ENCODE data around the gene CFHR5.
"Not testable (repeated sequence)": the region's sequence is repeated elsewhere in the genome, so short reads cannot be mapped to it uniquely, and the experiment has no call there.

The CFHR5 gene

DNA sequence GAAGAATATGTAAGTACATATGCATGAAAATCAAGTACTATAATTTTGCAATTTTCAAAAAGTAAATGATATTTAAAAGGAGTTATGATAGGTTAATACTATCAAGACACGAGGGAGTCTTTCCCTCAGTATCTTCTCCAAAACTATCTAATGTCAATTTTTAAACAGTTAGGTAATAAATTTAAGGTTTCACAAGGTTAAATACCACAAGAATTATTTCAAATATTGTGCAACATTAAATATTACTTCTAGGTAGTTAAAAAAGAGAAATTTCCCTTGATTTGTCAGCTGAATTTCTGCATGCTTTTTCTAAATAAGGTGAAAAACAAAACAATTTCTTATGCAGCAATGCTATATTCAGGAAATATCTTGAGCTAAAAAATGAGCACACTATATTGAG lies 3.5 kb downstream of the CFHR5 start:
- Histone ChIP-seq H3K27ac (ENCODE audit: low read depth, low read length) (no peak overlapping the region), H3K4me3 (ENCODE audit: low read depth, low read length) (no peak overlapping the region), H3K27me3 (ENCODE audit: control insufficient read depth, insufficient read depth, low read length) (no peaks in the 10 kb centered on the region), H3K9me3 (ENCODE audit: control insufficient read depth, insufficient read depth, low read depth, low read length) (no peaks in the 10 kb centered on the region), H3K4me1 (ENCODE audit: control insufficient read depth, insufficient read depth, low read length) (no peaks in the 10 kb centered on the region), H3K36me3 (ENCODE audit: control insufficient read depth, insufficient read depth, low read length) (no peaks in the 10 kb centered on the region), H3K9ac (ENCODE audit: low read length) (no peak overlapping the region)

DNA sequence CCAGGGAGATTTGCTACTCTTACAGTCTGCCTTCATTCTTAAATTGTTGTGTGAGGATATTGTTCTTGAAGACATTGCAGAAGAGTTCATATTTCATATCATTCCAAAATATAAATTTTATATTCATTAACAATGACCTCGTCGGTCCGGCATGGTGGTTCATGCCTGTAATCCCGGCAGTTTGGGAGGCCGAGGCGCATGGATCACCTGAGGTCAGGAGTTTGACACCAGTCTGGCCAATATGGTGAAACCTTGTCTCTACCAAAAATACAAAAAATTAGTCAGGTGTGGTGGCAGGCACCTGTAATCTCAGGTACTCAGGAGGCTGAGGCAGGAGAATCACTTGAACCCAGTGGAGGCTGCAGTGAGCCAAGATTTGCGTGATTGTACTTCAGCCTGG lies 4.9 kb downstream of the CFHR5 start:
- not testable (repeated sequence) for H3K4me3 ChIP-seq (ENCODE audit: low read depth, low read length); H3K4me1 ChIP-seq (ENCODE audit: control insufficient read depth, insufficient read depth, low read length); H3K27ac ChIP-seq (ENCODE audit: low read depth, low read length); H3K27me3 ChIP-seq (ENCODE audit: control insufficient read depth, insufficient read depth, low read length); H3K36me3 ChIP-seq (ENCODE audit: control insufficient read depth, insufficient read depth, low read length); H3K9ac ChIP-seq (ENCODE audit: low read length); H3K9me3 ChIP-seq (ENCODE audit: control insufficient read depth, insufficient read depth, low read depth, low read length)

DNA sequence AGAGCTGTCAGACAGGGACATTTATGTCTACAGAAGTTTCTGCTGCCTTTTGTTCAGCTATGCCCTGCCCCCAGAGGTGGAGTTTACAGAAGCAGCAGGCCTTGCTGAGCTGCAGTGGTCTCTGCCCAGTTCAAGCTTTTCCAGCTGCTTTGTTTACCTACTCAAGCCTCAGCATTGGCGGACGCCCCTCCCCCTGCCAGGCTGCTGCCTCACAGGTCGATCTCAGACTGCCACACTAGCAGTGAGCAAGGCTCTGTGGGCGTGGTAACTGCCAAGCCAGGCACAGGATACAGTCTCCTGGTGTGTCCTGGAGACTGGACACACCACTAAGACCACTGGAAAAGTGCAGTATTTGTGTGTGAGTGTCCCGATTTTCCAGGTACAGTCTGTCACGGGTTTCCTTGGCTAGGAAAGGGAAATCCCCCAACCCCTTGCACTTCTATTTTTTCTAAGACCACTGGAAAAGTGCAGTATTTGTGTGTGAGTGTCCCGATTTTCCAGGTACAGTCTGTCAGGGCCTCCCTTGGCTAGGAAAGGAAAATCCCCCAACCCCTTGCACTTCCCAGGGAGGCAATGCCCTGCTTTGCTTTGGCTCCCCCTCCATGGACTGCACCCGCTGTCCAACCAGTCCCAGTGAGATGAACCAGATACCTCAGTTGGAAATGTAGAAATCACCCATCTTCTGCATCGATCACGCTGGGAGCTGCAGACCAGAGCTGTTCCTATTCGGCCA lies 14.7 kb downstream of the CFHR5 start:
- H3K4me3 ChIP-seq (ENCODE audit: low read depth, low read length) = peak overlapping the region; percentile 45
- H3K9me3 ChIP-seq (ENCODE audit: control insufficient read depth, insufficient read depth, low read depth, low read length); H3K36me3 ChIP-seq (ENCODE audit: control insufficient read depth, insufficient read depth, low read length); H3K27me3 ChIP-seq (ENCODE audit: control insufficient read depth, insufficient read depth, low read length): not testable (repeated sequence)
- peak overlapping the region; percentile 50 for H3K9ac ChIP-seq (ENCODE audit: low read length)
- H3K27ac ChIP-seq (ENCODE audit: low read depth, low read length) = 0 out of 2 replicates have a peak overlapping the region, but pooled peaks have one; percentile 48
- H3K4me1 ChIP-seq (ENCODE audit: control insufficient read depth, insufficient read depth, low read length) = peaks cover 12% of the 10 kb centered on the region

DNA sequence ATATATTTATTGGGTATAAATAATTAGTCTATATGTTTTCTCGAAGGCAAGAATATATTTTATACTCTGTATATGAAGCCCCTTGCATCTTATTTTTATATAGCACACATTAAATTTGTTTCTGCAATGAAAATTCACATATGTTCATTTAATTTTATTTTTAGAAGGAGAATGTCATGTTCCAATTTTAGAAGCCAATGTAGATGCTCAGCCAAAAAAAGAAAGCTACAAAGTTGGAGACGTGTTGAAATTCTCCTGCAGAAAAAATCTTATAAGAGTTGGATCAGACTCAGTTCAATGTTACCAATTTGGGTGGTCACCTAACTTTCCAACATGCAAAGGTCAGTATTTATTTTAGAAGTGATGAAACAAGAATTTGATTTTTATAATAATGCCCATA lies 16.6 kb downstream of the CFHR5 start:
- no peak overlapping the region for H3K9ac ChIP-seq (ENCODE audit: low read length)
- H3K27ac ChIP-seq (ENCODE audit: low read depth, low read length) = no peak overlapping the region
- H3K4me3 ChIP-seq (ENCODE audit: low read depth, low read length) = no peak overlapping the region
- no peaks in the 10 kb centered on the region for H3K9me3 ChIP-seq (ENCODE audit: control insufficient read depth, insufficient read depth, low read depth, low read length)
- H3K27me3 ChIP-seq (ENCODE audit: control insufficient read depth, insufficient read depth, low read length) = no peaks in the 10 kb centered on the region
- peaks cover 12% of the 10 kb centered on the region for H3K4me1 ChIP-seq (ENCODE audit: control insufficient read depth, insufficient read depth, low read length)
- no peaks in the 10 kb centered on the region for H3K36me3 ChIP-seq (ENCODE audit: control insufficient read depth, insufficient read depth, low read length)

DNA sequence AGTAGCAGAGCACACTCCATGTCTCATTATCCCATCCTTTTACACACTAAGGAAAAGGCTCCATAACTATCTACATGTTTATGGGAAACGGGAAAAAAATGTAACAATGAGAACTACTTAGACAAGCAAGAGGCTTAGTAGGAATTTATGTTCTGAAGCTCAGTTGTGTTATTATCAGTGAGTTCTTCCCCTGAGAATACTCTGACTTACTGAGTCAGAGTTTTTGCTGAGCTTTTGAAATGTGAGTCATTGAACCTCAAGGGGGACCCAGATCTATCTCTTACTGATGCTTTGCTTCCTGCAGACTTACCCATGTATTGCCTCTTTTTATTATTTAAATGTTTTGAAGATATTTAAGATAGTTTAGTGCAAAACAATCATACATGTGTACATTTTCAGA lies 20.1 kb downstream of the CFHR5 start:
- Histone ChIP-seq H3K27me3 (ENCODE audit: control insufficient read depth, insufficient read depth, low read length) (no peaks in the 10 kb centered on the region), H3K9ac (ENCODE audit: low read length) (no peak overlapping the region), H3K4me3 (ENCODE audit: low read depth, low read length) (no peak overlapping the region), H3K4me1 (ENCODE audit: control insufficient read depth, insufficient read depth, low read length) (peaks cover 3% of the 10 kb centered on the region), H3K36me3 (ENCODE audit: control insufficient read depth, insufficient read depth, low read length) (no peaks in the 10 kb centered on the region), H3K9me3 (ENCODE audit: control insufficient read depth, insufficient read depth, low read depth, low read length) (no peaks in the 10 kb centered on the region), H3K27ac (ENCODE audit: low read depth, low read length) (no peak overlapping the region)

DNA sequence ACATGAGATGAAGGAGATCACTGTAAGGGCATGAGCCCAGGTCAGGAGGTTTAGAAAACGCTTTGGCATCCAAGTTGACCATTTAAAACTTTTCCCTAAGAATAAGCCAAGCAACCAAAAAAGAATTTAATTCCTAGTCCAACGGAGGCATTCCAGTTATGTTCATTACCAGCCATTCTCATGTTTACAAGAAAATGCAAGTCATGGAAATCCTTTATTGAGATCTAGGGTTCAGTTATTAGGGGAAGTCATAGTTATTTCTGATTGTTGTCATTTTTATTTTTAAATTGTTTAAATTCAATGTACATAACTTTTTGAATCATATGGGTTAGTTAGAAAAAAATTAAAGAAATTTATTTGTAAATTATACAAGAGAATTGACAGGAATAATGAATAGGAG lies 24.5 kb downstream of the CFHR5 start:
- Histone ChIP-seq H3K4me3 (ENCODE audit: low read depth, low read length) (no peak overlapping the region), H3K9me3 (ENCODE audit: control insufficient read depth, insufficient read depth, low read depth, low read length) (no peaks in the 10 kb centered on the region), H3K4me1 (ENCODE audit: control insufficient read depth, insufficient read depth, low read length) (no peaks in the 10 kb centered on the region), H3K9ac (ENCODE audit: low read length) (no peak overlapping the region), H3K27ac (ENCODE audit: low read depth, low read length) (no peak overlapping the region), H3K36me3 (ENCODE audit: control insufficient read depth, insufficient read depth, low read length) (no peaks in the 10 kb centered on the region), H3K27me3 (ENCODE audit: control insufficient read depth, insufficient read depth, low read length) (no peaks in the 10 kb centered on the region)

DNA sequence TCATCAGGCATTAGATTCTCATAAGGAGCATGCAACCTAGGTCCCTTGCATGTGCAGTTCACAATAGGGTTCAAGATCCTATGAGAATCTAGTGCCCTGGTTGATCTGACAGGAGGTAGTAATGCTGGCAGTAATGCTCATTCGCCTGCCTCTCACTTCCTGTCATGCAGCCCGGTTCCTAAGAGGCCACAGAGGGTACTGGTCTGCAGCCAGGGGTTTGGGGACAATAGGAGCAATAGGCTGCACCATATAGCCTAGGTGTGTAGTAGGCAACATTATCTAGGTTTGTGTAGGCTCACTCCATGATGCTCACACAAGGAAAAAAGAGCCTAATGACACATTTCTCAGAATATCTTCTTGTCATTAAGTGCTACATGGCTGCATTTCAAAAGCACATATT lies 25.8 kb downstream of the CFHR5 start:
- H3K27ac ChIP-seq (ENCODE audit: low read depth, low read length) = no peak overlapping the region
- no peak overlapping the region for H3K4me3 ChIP-seq (ENCODE audit: low read depth, low read length)
- no peaks in the 10 kb centered on the region for H3K27me3 ChIP-seq (ENCODE audit: control insufficient read depth, insufficient read depth, low read length)
- no peaks in the 10 kb centered on the region for H3K36me3 ChIP-seq (ENCODE audit: control insufficient read depth, insufficient read depth, low read length)
- H3K9me3 ChIP-seq (ENCODE audit: control insufficient read depth, insufficient read depth, low read depth, low read length) = no peaks in the 10 kb centered on the region
- H3K4me1 ChIP-seq (ENCODE audit: control insufficient read depth, insufficient read depth, low read length) = no peaks in the 10 kb centered on the region
- H3K9ac ChIP-seq (ENCODE audit: low read length) = no peak overlapping the region

DNA sequence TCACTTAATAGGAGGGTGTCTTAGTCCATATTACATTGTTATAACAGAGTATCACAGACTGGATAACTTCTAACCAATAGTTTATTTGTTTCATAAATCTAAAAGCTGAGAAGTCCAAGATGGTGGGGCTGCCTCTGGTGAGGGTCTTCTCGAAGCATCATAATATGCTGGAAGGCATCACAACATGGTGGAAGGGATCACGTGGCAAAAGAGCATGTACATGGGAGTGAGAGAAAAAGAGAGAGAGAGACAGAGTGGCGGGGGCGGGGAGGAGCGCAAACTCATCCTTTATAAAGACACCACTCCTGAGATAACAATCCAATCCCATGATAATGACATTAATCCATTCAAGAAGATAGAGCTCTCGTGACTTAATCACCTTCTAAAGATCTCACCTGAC lies 31.5 kb downstream of the CFHR5 start:
- no peak overlapping the region for H3K9ac ChIP-seq (ENCODE audit: low read length)
- H3K4me3 ChIP-seq (ENCODE audit: low read depth, low read length) = no peak overlapping the region
- no peaks in the 10 kb centered on the region for H3K36me3 ChIP-seq (ENCODE audit: control insufficient read depth, insufficient read depth, low read length)
- H3K4me1 ChIP-seq (ENCODE audit: control insufficient read depth, insufficient read depth, low read length) = no peaks in the 10 kb centered on the region
- H3K27me3 ChIP-seq (ENCODE audit: control insufficient read depth, insufficient read depth, low read length) = no peaks in the 10 kb centered on the region
- peaks cover 8% of the 10 kb centered on the region for H3K9me3 ChIP-seq (ENCODE audit: control insufficient read depth, insufficient read depth, low read depth, low read length)
- no peak overlapping the region for H3K27ac ChIP-seq (ENCODE audit: low read depth, low read length)

DNA sequence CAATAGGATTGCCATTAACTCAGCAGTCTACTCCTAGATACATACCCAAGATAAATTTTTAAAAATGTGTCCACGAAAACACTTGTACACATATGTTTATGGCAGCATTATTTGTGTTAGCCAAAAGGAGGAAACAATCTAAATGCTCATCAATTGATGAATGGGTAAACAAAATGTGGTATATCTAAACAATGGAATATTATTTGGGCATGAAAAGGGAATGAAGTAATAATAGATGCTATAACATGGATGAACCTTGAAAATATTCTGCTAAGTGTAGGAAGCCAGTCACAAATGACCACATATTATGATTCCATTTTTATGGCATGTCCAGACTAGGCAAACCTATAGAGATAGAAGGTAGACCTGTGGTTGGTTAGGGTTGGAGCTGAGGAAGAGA lies 34.3 kb downstream of the CFHR5 start:
- no peaks in the 10 kb centered on the region for H3K36me3 ChIP-seq (ENCODE audit: control insufficient read depth, insufficient read depth, low read length)
- peaks cover 8% of the 10 kb centered on the region for H3K9me3 ChIP-seq (ENCODE audit: control insufficient read depth, insufficient read depth, low read depth, low read length)
- no peaks in the 10 kb centered on the region for H3K4me1 ChIP-seq (ENCODE audit: control insufficient read depth, insufficient read depth, low read length)
- H3K9ac ChIP-seq (ENCODE audit: low read length) = no peak overlapping the region
- no peak overlapping the region for H3K4me3 ChIP-seq (ENCODE audit: low read depth, low read length)
- no peak overlapping the region for H3K27ac ChIP-seq (ENCODE audit: low read depth, low read length)
- H3K27me3 ChIP-seq (ENCODE audit: control insufficient read depth, insufficient read depth, low read length) = no peaks in the 10 kb centered on the region

DNA sequence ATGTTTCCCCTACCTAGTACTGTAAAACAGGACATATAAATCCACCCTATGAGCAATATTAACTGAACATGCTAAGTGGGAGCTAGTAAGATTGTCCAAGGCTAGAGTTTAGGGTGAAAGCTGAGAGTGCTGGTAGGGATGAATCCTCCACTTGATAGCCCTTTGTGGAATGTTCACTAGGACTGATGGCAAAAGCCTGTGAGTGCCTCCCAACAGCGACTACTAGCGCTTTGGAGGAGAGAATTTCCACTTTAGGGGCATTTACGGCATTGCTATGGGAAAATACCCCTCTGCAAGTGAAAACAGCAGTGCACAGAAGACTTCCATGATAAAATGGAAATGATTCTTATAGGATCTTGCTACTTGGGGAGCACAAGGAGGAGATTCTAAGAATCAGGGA lies 35.9 kb downstream of the CFHR5 start:
- Histone ChIP-seq H3K27me3 (ENCODE audit: control insufficient read depth, insufficient read depth, low read length) (no peaks in the 10 kb centered on the region), H3K4me1 (ENCODE audit: control insufficient read depth, insufficient read depth, low read length) (no peaks in the 10 kb centered on the region), H3K4me3 (ENCODE audit: low read depth, low read length) (no peak overlapping the region), H3K9me3 (ENCODE audit: control insufficient read depth, insufficient read depth, low read depth, low read length) (peaks cover 8% of the 10 kb centered on the region), H3K9ac (ENCODE audit: low read length) (no peak overlapping the region), H3K27ac (ENCODE audit: low read depth, low read length) (no peak overlapping the region), H3K36me3 (ENCODE audit: control insufficient read depth, insufficient read depth, low read length) (no peaks in the 10 kb centered on the region)

DNA sequence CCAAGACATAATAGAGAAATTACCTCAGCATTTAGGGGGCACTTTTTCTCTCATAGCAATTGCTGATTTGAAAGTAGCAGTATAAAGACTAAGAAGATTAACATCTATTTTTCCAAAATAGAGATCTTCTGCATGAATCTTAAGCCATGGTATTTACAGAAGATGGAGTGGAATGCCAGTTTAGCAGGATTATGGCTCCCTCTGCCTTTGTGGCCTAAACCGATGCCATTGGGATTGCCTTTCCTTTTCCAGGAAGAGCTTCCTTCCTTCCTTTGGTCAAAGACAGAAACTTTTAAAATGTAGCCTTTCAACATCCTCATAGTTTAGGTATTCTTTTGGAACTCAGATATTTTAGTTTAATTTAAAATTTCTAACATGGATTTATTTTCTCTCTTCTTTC lies 39.4 kb downstream of the CFHR5 start:
- H3K4me3 ChIP-seq (ENCODE audit: low read depth, low read length) = no peak overlapping the region
- no peaks in the 10 kb centered on the region for H3K27me3 ChIP-seq (ENCODE audit: control insufficient read depth, insufficient read depth, low read length)
- H3K9ac ChIP-seq (ENCODE audit: low read length) = no peak overlapping the region
- H3K9me3 ChIP-seq (ENCODE audit: control insufficient read depth, insufficient read depth, low read depth, low read length) = peaks cover 3% of the 10 kb centered on the region
- no peaks in the 10 kb centered on the region for H3K36me3 ChIP-seq (ENCODE audit: control insufficient read depth, insufficient read depth, low read length)
- H3K27ac ChIP-seq (ENCODE audit: low read depth, low read length) = no peak overlapping the region
- H3K4me1 ChIP-seq (ENCODE audit: control insufficient read depth, insufficient read depth, low read length) = peaks cover 1% of the 10 kb centered on the region; the same call in 1 of the 2 replicates
